Measurements from ENCODE around the gene MAML2. TPM values are rescaled to one million over a fixed set of nuclear protein-coding genes. Genes with fewer than 3 reads are reported as not detected.

Gene MAML2
- total RNA-seq, 1 donor from 2014 or later = 4.5 TPM

GRCh38 chr11:96234866-96235441 lies 108.0 kb downstream of the MAML2 start:
- ATAC-seq = no peak

GRCh38 chr11:96232132-96232531 lies 110.9 kb downstream of the MAML2 start:
- no peak for ATAC-seq

- no peak for ATAC-seq
These were observed 112.3 kb downstream of the MAML2 start for GRCh38 chr11:96230686-96231085.

- no peak for ATAC-seq
These were observed 113.5 kb downstream of the MAML2 start for GRCh38 chr11:96229354-96229977.

- no peak for ATAC-seq
These were observed 114.1 kb downstream of the MAML2 start for GRCh38 chr11:96228910-96229309.

- ATAC-seq = peak; percentile 67
These were observed 114.5 kb downstream of the MAML2 start for GRCh38 chr11:96228473-96228891.

- ATAC-seq = peak; percentile 88
These were observed 115.8 kb downstream of the MAML2 start for GRCh38 chr11:96227244-96227643.

- ATAC-seq = no peak
These were observed 119.9 kb downstream of the MAML2 start for GRCh38 chr11:96223083-96223482.

GRCh38 chr11:96222102-96222501 lies 120.9 kb downstream of the MAML2 start:
- ATAC-seq = no peak

- no peak for ATAC-seq
These were observed 121.5 kb downstream of the MAML2 start for GRCh38 chr11:96221244-96222070.

GRCh38 chr11:96219981-96220623 lies 122.9 kb downstream of the MAML2 start:
- ATAC-seq = peak; percentile 32

- ATAC-seq = no peak
These were observed 124.1 kb downstream of the MAML2 start for GRCh38 chr11:96218901-96219300.

GRCh38 chr11:96218006-96218405 lies 125.0 kb downstream of the MAML2 start:
- ATAC-seq = no peak

- ATAC-seq = no peak
These were observed 125.8 kb downstream of the MAML2 start for GRCh38 chr11:96217206-96217605.

GRCh38 chr11:96215826-96216225 lies 127.2 kb downstream of the MAML2 start:
- ATAC-seq = no peak

- peak; percentile 62 for ATAC-seq
These were observed 127.7 kb downstream of the MAML2 start for GRCh38 chr11:96215110-96215782.

GRCh38 chr11:96214777-96215109 lies 128.3 kb downstream of the MAML2 start:
- ATAC-seq = no peak

- ATAC-seq = no peak
These were observed 129.5 kb downstream of the MAML2 start for GRCh38 chr11:96213500-96213899.

- no peak for ATAC-seq
These were observed 131.6 kb downstream of the MAML2 start for GRCh38 chr11:96211436-96211835.

GRCh38 chr11:96207459-96208449 lies 135.2 kb downstream of the MAML2 start:
- ATAC-seq = peak; percentile 59

- no peak for ATAC-seq
These were observed 136.0 kb downstream of the MAML2 start for GRCh38 chr11:96206955-96207354.

- no peak for ATAC-seq
These were observed 137.6 kb downstream of the MAML2 start for GRCh38 chr11:96205460-96205809.

All from esophagus mucosa (tissue), 1 donor.